Right lung (tissue), 5 donors: ENCODE measurements around the gene KRTAP21-2. TPM values are rescaled to one million over a fixed set of nuclear protein-coding genes. Genes with fewer than 3 reads are reported as not detected.

Experiments used
- polyA plus RNA-seq, 5 donors: library from polyadenylated mRNA; unstranded; fragments of 120-200 nt; gene quantifications; one replicate each; pipeline versions ENCODE4 v1.2.1 to v1.2.3, GENCODE V29; 2013; ENCODE audit warnings: inconsistent platforms in 1 of 5, low replicate concordance in 1 of 5; ENCODE audit not compliant: insufficient read length in 5 of 5, insufficient read depth in 1 of 5

KRTAP21-2 gene
- polyA plus RNA-seq, 5 donors: not detected

Other genes starting within 250 kb of the KRTAP21-2 start
- gene KRTAP19-5, start 245.1 kb downstream of the KRTAP21-2 start, polyA plus RNA-seq: not detected
- not detected for gene KRTAP19-6, start 205.4 kb downstream of the KRTAP21-2 start, polyA plus RNA-seq
- gene KRTAP19-7, start 185.9 kb downstream of the KRTAP21-2 start, polyA plus RNA-seq: not detected
- not detected for gene KRTAP22-2, start 156.9 kb downstream of the KRTAP21-2 start, polyA plus RNA-seq
- not detected for gene KRTAP6-3, start 154.8 kb downstream of the KRTAP21-2 start, polyA plus RNA-seq
- gene KRTAP6-2, start 148.4 kb downstream of the KRTAP21-2 start, polyA plus RNA-seq: not detected
- gene KRTAP22-1, start 146.2 kb downstream of the KRTAP21-2 start, polyA plus RNA-seq: not detected
- not detected for gene KRTAP6-1, start 133.3 kb downstream of the KRTAP21-2 start, polyA plus RNA-seq
- not detected for gene KRTAP20-1, start 130.8 kb downstream of the KRTAP21-2 start, polyA plus RNA-seq
- not detected for gene KRTAP20-4, start 126.6 kb downstream of the KRTAP21-2 start, polyA plus RNA-seq
- not detected for gene KRTAP20-2, start 112.1 kb downstream of the KRTAP21-2 start, polyA plus RNA-seq
- not detected for gene KRTAP20-3, start 104.4 kb downstream of the KRTAP21-2 start, polyA plus RNA-seq
- not detected for gene KRTAP21-3, start 28.5 kb downstream of the KRTAP21-2 start, polyA plus RNA-seq
- gene KRTAP21-1, start 8.2 kb upstream of the KRTAP21-2 start, polyA plus RNA-seq: not detected
- gene KRTAP8-1, start 66.0 kb upstream of the KRTAP21-2 start, polyA plus RNA-seq: not detected
- not detected for gene KRTAP7-1, start 82.5 kb upstream of the KRTAP21-2 start, polyA plus RNA-seq
- gene KRTAP11-1, start 134.3 kb upstream of the KRTAP21-2 start, polyA plus RNA-seq: not detected